Endothelial cell of umbilical vein (primary cell): ENCODE measurements around the gene RPGRIP1L.

Source experiments
- FOS ChIP-seq: IDR thresholded peaks from 2 replicates; pipeline ENCODE4 v1.6.1; 2011; ENCODE audit warnings: mild to moderate bottlenecking, low read length, moderate library complexity, borderline replicate concordance; ENCODE audit not compliant: insufficient read depth
- MYC ChIP-seq: IDR thresholded peaks from one replicate; pipeline ENCODE4 v1.6.1; 2011; ENCODE audit warnings: mild to moderate bottlenecking, low read depth, low read length
- POLR2AphosphoS5 ChIP-seq: IDR thresholded peaks from 2 replicates; pipeline ENCODE4 v1.6.1; 2012; ENCODE audit warnings: low read depth, mild to moderate bottlenecking, control low read depth, low read length, moderate library complexity; ENCODE audit not compliant: insufficient read depth
- TF ChIP-seq, protein P1 (sequence below), 2 donors: IDR thresholded peaks; 1 replicate in 1 of 2; 2 replicates in 1 of 2; pipeline ENCODE4 v1.5.1; 2011; ENCODE audit warnings: low read length in 2 of 2, mild to moderate bottlenecking in 2 of 2, moderate library complexity in 2 of 2, control low read depth in 1 of 2, inconsistent platforms in 1 of 2, low read depth in 1 of 2; ENCODE audit not compliant: insufficient read depth in 1 of 2; ENCODE audit errors: extremely low read depth in 1 of 2

GRCh38 chr16:53708490-53708889 is 4.8 kb upstream of the RPGRIP1L start:
- TF ChIP-seq, protein P1, sequence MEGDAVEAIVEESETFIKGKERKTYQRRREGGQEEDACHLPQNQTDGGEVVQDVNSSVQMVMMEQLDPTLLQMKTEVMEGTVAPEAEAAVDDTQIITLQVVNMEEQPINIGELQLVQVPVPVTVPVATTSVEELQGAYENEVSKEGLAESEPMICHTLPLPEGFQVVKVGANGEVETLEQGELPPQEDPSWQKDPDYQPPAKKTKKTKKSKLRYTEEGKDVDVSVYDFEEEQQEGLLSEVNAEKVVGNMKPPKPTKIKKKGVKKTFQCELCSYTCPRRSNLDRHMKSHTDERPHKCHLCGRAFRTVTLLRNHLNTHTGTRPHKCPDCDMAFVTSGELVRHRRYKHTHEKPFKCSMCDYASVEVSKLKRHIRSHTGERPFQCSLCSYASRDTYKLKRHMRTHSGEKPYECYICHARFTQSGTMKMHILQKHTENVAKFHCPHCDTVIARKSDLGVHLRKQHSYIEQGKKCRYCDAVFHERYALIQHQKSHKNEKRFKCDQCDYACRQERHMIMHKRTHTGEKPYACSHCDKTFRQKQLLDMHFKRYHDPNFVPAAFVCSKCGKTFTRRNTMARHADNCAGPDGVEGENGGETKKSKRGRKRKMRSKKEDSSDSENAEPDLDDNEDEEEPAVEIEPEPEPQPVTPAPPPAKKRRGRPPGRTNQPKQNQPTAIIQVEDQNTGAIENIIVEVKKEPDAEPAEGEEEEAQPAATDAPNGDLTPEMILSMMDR (IDR thresholded peaks at IDR 0.05; ENCODE audit: extremely low read depth in 1 of 2, insufficient read depth in 1 of 2, low read depth in 1 of 2, low read length in 2 of 2), result no peak
- no peak for TF ChIP-seq MYC
- no peak for TF ChIP-seq POLR2AphosphoS5
- no peak for TF ChIP-seq FOS
